ENCODE measurements around the gene LHPP.
"Not testable (repeated sequence)": the region's sequence is repeated elsewhere in the genome, so short reads cannot be mapped to it uniquely, and the experiment has no call there.

LHPP gene

GRCh38 chr10:124461642-124462347 is at the start of gene LHPP:
LHPP (plus strand) TSS chr10:124461823; CDS start chr10:124461863, 40 bp downstream.
- DNase-seq: peak; percentile 94

DNA sequence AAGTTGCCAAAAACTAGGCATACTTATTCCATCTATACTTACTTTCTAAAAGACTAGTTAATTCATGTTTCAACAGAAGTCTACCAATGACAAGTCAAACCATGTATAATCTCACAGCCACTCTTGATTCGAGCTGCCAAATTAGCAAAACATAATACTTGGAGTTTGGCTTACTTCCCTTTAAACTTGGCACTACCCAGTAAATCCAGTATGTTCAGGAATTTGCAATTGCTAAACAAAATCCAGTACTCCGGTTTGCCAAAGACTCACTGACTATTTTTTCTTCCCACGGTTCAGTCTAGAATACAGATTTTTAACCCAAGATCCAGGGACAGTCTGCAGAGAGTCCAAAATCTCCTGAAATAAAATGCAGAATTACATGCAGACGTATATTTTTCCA is 47.5 kb upstream of the LHPP start:
- no peak for DNase-seq

- no peak for DNase-seq
These were observed 46.4 kb upstream of the LHPP start for GRCh38 chr10:124415210-124415609.

DNA sequence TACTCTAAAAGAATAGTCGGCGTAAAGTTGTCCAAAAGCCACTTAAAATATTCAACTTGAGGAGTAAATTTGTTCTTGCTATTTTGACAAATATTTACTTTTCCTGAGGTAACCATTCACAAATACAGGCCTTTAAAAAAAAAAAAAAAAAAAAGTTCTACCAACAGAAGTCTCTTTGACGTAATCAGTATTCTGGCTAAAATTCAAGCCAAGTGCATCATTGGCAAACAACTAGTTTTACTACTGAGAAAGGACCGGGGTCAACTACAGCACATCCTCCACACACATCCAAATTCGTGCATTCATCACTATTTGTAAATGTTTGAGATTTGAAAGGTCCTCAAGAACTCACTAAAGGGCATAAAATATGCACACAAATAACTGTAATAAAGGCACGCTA is 44.9 kb upstream of the LHPP start:
- DNase-seq: no peak

DNA sequence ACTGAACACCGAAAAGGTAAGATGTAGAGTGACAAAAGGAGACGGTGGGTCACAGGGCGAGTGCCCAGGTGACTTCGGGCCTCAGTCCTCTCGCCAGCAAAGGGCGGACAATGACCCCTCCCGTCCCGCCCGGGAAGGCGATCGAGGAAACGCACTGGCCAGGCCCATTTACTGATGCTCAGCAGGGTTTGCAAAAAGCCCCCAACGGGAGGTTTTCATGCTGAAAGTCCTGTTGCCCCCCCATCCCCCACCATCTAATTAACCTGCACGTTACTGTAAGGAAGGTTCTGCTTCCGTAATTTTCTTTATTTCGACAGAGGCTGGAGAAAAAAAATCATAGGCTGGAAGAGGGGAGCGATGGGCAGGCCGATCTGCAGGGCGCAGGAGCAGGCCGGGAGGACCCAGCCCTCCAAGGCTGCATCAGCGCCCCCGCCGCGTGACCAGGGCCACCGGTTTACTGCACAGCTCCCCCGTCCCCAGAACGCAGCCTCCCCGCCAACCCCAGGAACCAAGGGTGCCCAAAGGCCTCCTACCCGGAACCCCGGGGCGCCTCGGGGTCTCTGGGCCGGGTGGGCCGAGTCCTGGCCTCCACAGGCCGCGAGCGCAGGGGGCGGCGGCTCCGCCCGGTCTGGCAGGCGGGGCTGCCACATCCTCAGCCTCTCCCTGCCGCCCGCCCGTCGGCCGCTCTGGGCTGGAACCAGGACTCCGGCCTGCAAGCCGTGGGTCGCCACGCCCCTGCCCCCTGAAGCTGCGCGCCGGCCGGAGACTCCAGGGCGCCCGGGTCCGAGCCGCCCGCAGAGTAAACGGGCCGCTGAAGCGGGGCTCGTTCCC is 43.5 kb upstream of the LHPP start:
- peak; percentile 81 for DNase-seq

DNA sequence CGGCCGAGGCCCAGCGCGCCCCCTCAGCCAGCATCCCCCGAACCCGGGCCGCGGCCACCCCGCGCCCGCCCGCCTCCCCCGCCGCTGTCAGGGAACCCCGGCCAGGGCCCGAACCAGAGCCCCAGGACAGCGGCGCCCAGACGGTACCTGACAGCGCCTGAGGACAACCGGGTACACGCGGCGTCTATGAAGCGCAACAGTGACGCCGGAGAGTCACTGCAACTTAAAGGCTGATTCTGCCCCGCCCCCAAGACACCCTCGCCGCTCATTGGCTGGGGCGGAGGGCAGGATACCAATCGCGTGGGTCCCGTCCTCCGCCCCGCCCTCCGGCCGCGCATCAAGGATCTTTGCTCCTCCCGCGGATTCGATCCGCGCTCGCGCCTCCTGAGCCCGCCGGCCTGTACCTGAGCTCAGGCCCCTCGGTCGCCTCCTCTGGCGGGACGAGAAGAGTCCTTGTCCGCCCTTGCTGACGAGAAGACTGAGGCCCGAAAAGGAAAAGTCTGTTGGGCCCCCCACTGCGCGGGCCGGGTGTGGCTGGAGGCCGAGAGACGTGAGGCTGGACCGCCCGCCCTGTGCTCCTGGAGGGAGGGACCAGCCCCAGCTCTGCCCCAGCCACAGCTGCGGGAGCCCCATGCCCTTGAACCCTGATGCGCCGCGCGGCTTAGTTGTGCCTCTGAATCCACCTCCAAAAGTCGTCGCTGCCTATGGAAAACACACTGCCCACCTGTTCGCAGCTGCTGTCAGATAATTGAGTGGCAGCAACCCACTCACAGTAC is 42.7 kb upstream of the LHPP start, which contains the start of gene OAT:
TSS of gene OAT (minus strand) at position 198 of the 776 bp plus-strand sequence. CDS start 6,752 bp downstream, outside the sequence.
- DNase-seq: peak; percentile 99

DNA sequence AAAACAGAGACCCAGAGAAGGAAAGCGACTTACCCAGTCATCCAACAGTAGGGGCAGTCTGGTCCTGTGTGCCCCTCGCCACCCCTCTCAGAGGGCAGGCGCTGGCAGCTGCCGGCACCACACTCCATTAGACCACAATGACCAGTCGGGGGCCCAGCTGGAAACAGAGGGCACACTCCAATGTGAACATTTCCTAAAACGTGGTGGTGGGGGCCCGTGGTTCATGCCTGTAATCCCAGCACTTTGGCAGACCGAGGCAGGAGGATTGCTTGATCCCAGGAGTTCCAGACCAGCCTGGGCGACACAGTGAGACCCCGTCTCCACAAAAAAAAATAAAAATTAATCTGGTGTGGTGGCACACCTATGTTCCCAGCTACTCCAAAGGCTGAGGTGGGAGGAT is 42.0 kb upstream of the LHPP start:
- DNase-seq: no peak

GRCh38 chr10:124420254-124420653 is 41.4 kb upstream of the LHPP start:
- no peak for DNase-seq

DNA sequence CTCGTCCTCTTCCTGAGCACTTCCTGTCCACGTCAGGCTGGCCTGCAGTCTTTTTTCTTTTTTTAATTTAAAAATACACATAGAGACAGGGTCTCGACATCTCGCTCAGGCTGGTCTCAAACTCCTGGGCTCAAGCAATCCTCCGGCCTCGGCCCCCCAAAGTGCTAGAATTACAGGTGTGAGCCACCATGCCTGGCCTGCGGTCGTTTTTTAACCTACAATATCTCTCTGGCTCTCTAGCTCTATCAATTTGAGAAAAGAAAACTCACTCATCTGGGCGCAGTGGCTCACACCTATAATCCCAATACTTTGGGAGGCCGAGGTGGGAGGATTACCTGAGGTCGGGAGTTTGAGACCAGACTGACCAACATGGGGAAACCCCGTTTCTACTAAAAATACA is 38.9 kb upstream of the LHPP start:
- DNase-seq: no peak

- no peak for DNase-seq
These were observed 37.8 kb upstream of the LHPP start for GRCh38 chr10:124423813-124424212.

DNA sequence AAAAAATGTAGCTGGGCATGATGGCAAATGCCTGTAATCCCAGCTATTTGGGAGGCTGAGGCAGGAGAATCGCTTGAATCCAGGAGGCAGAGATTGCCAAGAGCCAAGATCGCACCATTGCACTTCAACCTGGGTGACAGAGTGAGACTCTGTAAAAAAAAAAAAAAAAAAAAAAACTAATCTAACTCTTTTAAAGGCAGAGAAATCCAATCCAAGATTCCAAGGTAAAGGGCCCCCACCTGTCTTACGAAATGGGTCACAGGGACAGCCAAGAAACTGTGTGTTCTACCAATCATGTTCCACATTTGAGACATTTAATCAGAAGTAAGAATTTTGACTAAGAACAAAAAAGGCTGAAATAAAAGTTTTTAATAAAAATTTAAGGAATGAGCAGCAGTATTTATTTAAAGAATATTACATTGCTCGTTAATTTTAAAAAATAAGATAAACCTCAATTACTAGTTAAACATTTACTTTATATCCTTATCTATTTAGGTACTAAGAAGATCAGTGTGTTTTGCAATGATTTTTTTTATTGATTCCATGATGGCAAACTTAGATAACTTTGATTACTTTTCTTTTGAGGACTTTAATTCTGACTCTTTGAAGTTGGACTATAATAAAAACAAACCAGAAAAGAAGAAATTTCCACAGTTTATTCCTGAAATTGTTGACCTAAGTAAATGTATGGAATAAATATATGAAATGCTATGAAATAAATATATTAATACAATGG is 36.2 kb upstream of the LHPP start:
- DNase-seq: no peak

DNA sequence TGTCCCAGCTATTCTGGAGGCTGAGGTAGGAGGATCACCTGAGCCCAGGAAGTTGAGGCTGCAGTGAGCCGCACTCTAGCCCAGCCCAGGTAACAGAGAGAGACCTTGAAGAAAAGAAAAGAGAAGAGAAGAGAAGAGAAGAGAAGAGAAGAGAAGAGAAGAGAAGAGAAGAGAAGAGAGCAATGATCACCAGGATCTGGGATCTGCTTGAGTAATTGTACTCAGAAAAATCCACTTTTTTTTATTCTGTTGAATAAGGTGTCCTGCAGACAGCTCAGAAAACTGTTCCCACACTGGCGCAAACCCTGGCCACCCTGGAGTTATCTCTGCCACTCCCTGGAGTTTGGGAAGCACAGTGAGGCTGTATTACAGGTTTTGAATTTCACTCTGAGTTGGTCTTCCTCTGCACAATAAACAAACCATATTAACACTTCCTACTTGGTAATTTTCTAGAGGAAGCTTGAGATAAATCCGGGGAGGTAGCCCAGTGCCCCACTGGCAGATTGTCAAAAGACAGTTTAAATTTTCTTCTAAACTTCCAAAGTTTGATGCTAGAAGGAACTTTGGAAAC is 33.3 kb upstream of the LHPP start:
- no peak for DNase-seq

GRCh38 chr10:124429576-124429975 is 32.0 kb upstream of the LHPP start:
- no peak for DNase-seq

GRCh38 chr10:124430077-124430476 is 31.5 kb upstream of the LHPP start:
- DNase-seq: no peak

DNA sequence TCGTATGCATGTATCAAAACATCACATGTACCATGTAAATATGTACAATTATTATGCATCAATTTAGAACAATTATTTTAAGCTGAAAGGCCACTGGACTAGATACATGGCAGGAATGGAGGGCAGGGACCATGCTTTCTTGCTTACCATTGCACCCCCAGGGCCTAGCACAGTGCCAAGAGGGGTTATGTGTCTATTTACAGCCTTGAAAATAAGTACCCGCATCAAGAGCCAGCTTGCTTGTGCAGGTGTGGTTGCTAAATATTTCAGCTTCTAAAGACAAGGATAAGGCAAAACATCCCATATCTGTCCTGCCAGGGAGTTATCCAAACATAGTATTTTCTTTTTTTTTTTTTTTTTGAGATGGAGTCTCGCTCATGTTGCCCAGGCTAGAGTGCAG is 28.2 kb upstream of the LHPP start:
- no peak for DNase-seq

GRCh38 chr10:124435683-124436082 is 25.9 kb upstream of the LHPP start:
- DNase-seq: not testable (repeated sequence)

- DNase-seq: no peak
These were observed 25.4 kb upstream of the LHPP start for GRCh38 chr10:124436191-124436638.

- DNase-seq: not testable (repeated sequence)
These were observed 19.9 kb upstream of the LHPP start for GRCh38 chr10:124441694-124442093.

DNA sequence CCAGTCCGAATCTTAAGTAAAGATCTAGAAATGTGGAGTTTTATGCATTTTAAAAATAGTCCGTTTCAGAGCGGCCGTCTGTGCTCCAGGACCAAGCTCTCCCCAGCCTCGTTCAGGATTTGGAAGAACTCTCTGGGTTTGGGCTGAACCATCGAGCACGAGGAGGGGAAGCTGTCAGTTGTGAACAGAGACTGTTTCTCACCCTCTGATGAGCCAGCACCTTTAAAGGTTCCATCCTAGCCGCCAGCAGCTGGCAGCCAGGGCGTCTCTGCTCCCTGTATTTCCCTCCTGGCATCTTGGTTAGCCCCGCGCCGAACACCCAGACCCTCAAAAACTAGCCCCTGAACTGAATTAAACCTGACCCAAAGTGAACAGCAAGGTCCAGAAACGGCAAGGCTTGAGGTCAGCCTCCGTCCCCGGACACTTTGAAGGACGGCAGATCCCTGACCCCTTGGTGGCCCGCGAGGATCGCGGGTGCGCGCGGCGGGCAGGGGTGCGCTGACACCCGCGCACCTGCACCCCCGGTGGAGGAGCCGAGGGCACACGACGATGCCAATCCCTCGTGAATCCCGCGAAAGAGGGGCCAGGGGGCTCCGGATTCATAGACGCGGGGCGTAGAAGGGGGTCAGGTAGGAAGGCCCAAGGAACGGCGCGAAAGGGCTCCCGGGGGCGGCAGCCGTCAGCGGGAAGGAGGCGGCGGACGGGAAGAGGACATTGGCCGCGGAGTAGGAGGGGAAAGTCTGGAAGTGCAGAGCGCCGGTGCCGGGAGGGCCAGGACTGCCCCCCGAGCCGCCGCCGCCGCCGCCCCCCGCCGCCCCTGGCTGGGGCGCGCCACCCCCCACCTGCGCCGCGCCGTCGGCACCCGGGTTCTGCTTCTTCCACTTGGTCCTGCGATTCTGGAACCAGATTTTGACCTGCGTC is 14.5 kb upstream of the LHPP start:
- no peak for DNase-seq

DNA sequence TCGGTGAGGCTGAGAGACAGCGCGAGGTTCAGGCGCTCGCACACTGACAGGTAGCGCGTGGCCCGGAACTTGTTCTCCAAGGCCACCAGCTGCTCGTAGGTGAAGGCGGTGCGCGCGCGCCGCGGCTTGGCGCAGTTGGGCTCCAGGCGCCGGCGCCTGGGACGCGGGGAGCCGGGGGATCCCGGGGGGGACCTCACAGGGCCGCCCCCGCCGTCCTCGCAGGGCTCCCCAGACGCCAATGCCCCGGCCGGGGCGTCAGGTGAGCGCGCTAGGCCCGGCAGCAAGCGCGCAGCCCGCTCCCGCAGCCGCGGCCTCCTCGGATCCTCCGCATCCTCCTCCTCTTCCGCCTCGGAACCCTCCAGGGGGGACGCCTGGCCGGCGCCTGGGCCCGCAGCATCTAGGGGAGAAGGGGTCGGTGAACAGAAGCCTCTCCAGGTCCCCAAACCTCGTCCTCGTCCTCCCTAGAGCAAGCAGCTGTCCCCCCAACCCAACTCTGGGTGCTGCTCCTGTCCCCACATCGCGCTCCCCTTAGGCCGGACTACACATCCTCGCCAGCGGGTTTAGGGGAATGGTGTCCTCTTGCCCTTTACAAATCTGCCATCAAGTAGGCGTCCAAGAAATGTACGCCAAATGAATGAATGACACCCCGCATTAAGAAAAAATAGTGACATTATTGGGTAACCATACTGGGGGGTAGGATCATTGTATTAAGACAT is 13.7 kb upstream of the LHPP start:
- peak; percentile 51 for DNase-seq

All from eye (tissue), 1 donor.